ENCODE measurements around the gene SSH3.

DNA sequence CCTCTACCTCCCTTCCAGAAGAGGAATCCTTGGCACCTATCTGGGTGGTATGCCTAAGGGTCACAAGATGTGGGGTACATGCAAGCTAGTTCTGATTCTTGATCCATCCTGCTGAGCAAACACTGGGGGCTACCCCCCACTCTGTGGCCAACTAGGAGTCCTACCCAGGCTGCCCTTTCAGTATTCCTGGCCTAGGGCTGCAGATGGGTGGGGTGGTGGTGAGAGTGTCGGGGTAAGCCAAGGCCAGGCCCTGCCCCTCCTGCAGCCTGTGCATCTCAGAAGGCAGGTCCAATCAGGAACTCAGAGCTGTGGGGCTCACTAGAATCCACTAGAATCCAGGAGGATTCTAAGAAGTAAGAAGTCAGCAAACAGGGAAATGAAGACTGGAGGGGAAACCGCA is 10.9 kb downstream of the SSH3 start:
- TF ChIP-seq, protein P1, sequence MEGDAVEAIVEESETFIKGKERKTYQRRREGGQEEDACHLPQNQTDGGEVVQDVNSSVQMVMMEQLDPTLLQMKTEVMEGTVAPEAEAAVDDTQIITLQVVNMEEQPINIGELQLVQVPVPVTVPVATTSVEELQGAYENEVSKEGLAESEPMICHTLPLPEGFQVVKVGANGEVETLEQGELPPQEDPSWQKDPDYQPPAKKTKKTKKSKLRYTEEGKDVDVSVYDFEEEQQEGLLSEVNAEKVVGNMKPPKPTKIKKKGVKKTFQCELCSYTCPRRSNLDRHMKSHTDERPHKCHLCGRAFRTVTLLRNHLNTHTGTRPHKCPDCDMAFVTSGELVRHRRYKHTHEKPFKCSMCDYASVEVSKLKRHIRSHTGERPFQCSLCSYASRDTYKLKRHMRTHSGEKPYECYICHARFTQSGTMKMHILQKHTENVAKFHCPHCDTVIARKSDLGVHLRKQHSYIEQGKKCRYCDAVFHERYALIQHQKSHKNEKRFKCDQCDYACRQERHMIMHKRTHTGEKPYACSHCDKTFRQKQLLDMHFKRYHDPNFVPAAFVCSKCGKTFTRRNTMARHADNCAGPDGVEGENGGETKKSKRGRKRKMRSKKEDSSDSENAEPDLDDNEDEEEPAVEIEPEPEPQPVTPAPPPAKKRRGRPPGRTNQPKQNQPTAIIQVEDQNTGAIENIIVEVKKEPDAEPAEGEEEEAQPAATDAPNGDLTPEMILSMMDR (conservative IDR thresholded peaks at IDR 0.05 in 1 of 2, IDR thresholded peaks at IDR 0.05 in 1 of 2; ENCODE audit: low read depth in 1 of 2, low read length in 2 of 2) = no peak
- no peak for TF ChIP-seq EZH2 (IDR thresholded peaks at IDR 0.05; ENCODE audit: low read length, missing control alignments)

Measured in fibroblast of lung (primary cell).